LNCAP (cell line): ENCODE results near the gene SPAST.

Experiments used
- TF ChIP-seq, protein P1 (sequence below): fragments of 450-650 bp; IDR thresholded peaks from 2 replicates; pipeline ENCODE4 v1.5.1; 2017; ENCODE audit warnings: mild to moderate bottlenecking

The SPAST gene, protein sequence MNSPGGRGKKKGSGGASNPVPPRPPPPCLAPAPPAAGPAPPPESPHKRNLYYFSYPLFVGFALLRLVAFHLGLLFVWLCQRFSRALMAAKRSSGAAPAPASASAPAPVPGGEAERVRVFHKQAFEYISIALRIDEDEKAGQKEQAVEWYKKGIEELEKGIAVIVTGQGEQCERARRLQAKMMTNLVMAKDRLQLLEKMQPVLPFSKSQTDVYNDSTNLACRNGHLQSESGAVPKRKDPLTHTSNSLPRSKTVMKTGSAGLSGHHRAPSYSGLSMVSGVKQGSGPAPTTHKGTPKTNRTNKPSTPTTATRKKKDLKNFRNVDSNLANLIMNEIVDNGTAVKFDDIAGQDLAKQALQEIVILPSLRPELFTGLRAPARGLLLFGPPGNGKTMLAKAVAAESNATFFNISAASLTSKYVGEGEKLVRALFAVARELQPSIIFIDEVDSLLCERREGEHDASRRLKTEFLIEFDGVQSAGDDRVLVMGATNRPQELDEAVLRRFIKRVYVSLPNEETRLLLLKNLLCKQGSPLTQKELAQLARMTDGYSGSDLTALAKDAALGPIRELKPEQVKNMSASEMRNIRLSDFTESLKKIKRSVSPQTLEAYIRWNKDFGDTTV

DNA sequence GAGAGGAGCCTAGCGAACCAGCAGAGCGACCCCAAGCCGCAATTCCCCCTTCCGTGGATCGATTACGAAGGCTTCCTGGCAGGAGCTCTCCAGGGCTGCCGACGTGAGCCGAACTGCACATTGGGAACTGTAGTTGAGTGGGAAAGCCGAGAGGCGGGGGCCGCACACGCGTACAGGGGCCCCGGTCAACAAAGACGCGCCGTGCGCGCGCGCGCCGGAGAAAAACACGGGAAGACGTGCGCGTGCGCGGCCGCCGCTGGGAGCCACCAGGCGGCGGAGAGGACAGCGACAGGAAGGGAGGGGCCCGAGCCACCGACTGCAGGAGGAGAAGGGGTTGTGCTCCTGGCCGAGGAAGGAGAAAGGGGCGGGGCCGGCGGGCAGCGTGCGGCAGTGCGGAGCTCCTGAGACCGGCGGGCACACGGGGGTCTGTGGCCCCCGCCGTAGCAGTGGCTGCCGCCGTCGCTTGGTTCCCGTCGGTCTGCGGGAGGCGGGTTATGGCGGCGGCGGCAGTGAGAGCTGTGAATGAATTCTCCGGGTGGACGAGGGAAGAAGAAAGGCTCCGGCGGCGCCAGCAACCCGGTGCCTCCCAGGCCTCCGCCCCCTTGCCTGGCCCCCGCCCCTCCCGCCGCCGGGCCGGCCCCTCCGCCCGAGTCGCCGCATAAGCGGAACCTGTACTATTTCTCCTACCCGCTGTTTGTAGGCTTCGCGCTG, at the start of gene SPAST:
Gene SPAST (plus strand): TSS at position 247 of the 711 bp plus-strand sequence. CDS start 276 bp downstream, at position 523.
- TF ChIP-seq, protein P1, sequence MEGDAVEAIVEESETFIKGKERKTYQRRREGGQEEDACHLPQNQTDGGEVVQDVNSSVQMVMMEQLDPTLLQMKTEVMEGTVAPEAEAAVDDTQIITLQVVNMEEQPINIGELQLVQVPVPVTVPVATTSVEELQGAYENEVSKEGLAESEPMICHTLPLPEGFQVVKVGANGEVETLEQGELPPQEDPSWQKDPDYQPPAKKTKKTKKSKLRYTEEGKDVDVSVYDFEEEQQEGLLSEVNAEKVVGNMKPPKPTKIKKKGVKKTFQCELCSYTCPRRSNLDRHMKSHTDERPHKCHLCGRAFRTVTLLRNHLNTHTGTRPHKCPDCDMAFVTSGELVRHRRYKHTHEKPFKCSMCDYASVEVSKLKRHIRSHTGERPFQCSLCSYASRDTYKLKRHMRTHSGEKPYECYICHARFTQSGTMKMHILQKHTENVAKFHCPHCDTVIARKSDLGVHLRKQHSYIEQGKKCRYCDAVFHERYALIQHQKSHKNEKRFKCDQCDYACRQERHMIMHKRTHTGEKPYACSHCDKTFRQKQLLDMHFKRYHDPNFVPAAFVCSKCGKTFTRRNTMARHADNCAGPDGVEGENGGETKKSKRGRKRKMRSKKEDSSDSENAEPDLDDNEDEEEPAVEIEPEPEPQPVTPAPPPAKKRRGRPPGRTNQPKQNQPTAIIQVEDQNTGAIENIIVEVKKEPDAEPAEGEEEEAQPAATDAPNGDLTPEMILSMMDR = peak; percentile 18; the same call in 1 of the 2 replicates

DNA sequence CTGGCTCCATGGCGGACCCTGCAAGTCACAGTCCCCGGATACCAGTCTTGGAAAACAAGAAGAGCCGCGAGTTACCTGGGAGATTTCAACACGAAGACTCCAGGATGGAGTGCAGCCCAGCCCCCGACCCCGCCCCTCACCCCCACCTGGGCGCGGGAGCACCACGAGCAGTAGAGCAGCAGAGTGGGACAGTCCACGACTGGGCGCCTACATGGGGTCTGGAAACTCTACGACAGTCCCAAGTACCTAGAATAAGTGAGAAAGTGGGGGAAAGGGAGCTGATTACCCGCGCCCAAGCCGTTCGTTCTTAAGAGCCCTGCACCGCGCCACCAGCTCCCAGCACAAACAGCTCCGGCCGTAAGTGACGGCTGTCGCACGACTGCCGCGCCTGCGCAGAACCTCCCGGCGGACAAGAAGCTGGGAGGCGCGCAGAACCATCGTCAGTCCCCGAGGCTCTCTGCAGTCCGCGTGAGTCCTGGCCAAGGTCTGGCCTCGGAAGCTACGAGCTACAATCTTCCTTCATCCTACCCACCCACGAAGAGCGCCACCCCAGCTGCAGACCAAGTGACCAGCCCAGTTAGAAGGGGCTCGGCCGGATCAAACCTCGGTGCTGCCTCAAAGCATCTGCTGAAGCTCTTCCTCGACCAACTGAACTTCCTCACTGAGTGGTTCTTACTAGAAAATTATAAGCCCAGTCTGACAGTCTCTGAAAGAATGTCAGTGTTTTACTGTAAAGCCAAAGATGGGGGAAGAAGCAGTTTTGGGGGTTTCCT, 23.7 kb upstream of the SPAST start, which contains the start of gene DPY30:
Gene DPY30 (minus strand): TSS at position 359 of the 773 bp plus-strand sequence. CDS start 349 bp downstream, at position 10.
- TF ChIP-seq, protein P1 = no peak

DNA sequence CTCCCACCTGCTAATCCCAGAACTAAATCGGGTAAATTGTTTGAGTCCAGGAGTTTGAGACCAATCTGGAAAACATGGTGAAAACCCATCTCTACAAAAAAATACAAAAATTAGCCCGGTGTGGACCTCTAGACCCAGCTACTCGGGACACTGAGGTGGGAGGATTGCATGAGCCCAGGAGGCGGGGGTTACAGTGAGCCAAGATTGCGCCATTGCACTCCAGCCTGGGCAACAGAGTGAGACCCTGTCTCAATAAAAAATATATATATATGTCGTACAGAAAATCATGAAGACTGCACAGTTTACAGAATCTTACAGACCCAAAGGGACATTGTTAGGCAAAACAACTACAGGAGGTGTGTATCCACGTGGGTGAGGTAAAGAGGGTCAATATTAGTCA, 19.8 kb upstream of the SPAST start:
- TF ChIP-seq, protein P1 = no peak

DNA sequence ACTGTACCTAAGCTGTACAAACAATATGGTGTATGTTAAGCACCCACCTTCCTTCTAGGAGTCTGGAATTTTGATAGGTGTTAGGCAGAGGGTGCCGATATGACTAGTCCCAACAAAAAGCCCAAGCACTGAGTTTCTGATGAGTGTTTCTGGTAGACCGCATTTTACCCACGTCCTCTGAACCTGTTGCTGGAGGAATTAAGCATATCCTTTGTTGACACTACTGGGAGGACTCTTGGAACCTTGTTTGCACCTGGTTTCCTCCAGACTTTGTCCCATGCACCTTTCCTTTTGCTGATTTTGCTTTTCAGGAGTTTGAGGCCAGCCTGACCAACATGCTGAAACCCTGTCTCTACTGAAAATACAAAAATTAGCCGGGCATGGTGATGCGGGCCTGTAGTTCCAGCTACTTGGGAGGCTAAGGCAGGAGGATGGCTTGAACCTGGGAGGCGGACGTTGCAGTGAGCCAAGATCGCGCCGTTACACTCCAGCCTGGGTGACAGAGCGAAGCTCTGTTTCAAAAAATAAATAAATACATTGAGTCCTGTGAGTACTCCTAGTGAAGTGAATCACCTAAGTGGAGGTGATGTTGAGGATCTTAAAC, 11.4 kb upstream of the SPAST start:
- TF ChIP-seq, protein P1 = no peak

DNA sequence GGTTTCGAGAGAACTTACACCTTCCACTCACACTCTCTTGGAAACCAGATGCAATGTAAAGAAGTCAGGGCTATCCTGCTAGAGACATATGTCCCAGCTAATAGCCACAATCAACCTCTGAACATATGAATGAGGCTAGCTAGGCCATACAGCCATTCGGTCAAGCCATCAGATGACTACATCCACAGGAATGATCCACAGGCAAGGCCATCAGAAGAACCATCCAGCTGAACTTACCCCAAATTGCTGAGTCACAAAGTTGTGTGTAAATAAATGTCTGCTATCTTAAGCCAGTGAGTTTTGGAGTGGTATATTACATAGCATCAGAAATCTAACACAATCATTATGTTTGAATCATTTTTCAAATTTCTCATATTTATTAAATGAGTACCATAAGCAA, 5.2 kb upstream of the SPAST start:
- TF ChIP-seq, protein P1 = no peak

DNA sequence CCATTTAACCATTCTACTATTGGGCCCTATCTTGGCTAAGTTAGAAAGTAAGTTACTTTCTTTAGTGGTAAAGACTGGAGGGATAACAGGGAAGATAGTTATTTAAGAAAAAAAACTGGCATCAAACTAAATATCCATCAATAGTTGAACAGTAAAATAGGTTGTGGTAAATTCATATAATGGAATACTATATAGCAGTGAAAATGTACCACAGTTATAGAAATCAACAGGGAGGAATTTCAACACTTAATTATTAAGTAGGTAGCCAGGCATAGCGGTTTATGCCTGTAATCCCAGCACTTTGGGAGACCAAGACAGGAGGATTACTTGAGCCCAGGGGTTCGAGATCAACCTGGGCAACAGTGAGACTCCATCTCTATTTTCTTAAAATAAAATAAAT, 3.1 kb upstream of the SPAST start:
- TF ChIP-seq, protein P1 = no peak
